ENCODE data around the gene SARS2.

- TF ChIP-seq CTCF (IDR thresholded peaks at IDR 0.05; ENCODE audit: low read depth, low read length) (no peak), POLR2A (IDR thresholded peaks at IDR 0.05; ENCODE audit: extremely low read depth, insufficient read length) (no peak), MYC (IDR thresholded peaks at IDR 0.05; ENCODE audit: low read depth, low read length) (no peak)
- TF ChIP-seq, protein P1, sequence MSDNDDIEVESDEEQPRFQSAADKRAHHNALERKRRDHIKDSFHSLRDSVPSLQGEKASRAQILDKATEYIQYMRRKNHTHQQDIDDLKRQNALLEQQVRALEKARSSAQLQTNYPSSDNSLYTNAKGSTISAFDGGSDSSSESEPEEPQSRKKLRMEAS (IDR thresholded peaks at IDR 0.05; ENCODE audit: low read depth, low read length), result no peak
Measured at GRCh38 chr19:38890686-38891085, 39.9 kb downstream of the SARS2 start.
